ENCODE data around the gene PNMA1.

Gene PNMA1

GRCh38 chr14:73749706-73750530 is 35.7 kb upstream of the PNMA1 start:
- no peak for DNase-seq

GRCh38 chr14:73748858-73749357 is 34.7 kb upstream of the PNMA1 start:
- DNase-seq, result no peak

GRCh38 chr14:73747379-73748211 is 33.4 kb upstream of the PNMA1 start:
- DNase-seq, result no peak

- DNase-seq, result no peak
Observed at GRCh38 chr14:73746520-73747378, 32.6 kb upstream of the PNMA1 start.

- DNase-seq, result no peak
Observed at GRCh38 chr14:73745571-73746519, 31.7 kb upstream of the PNMA1 start.

- DNase-seq, result no peak
Observed at GRCh38 chr14:73744874-73745529, 30.8 kb upstream of the PNMA1 start.

GRCh38 chr14:73744175-73744867 is 30.1 kb upstream of the PNMA1 start:
- no peak for DNase-seq

GRCh38 chr14:73743431-73743931 is 29.3 kb upstream of the PNMA1 start:
- peak; percentile 54 for DNase-seq

GRCh38 chr14:73742520-73743238 is 28.5 kb upstream of the PNMA1 start:
- no peak for DNase-seq

- no peak for DNase-seq
Observed at GRCh38 chr14:73741876-73742519, 27.8 kb upstream of the PNMA1 start.

- peak; percentile 70 for DNase-seq
Observed at GRCh38 chr14:73741386-73741875, 27.2 kb upstream of the PNMA1 start.

GRCh38 chr14:73740618-73741326 is 26.6 kb upstream of the PNMA1 start:
- peak; percentile 28 for DNase-seq

GRCh38 chr14:73739899-73740617 is 25.9 kb upstream of the PNMA1 start:
- no peak for DNase-seq

- no peak for DNase-seq
Observed at GRCh38 chr14:73739174-73739898, 25.2 kb upstream of the PNMA1 start.

- DNase-seq, result no peak
Observed at GRCh38 chr14:73738518-73739173, 24.5 kb upstream of the PNMA1 start.

GRCh38 chr14:73736842-73737241 is 22.7 kb upstream of the PNMA1 start:
- no peak for DNase-seq
